ENCODE data around the gene TMC1. TPM values are rescaled to one million over a fixed set of nuclear protein-coding genes. Genes with fewer than 3 reads are reported as not detected.

Gene TMC1
- total and polyA plus RNA-seq, 2 of the 13 experiments (the other 11 are each of a cell fraction or from before 2014, with no cell fraction given): 0.02 to 0.03 TPM

DNA sequence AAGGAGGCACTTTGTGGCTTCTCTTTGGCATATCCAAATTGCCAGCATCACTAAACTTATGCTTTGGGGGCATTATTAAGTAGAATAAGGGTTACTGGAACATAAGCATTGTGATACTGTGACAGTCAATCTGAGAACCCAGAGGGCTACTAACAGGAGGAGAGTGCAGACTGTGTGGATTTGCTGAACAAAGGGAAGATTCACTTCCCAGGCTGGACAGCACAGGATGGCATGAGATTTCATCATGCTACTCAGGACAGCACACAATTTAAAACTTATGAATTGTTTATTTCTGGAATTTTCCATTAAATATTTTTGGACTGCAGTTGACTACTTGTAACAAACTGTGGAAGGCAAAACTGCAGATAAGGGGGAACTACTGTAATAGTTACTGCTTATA lies 212.5 kb downstream of the TMC1 start (continued):
- TF ChIP-seq, protein P1, sequence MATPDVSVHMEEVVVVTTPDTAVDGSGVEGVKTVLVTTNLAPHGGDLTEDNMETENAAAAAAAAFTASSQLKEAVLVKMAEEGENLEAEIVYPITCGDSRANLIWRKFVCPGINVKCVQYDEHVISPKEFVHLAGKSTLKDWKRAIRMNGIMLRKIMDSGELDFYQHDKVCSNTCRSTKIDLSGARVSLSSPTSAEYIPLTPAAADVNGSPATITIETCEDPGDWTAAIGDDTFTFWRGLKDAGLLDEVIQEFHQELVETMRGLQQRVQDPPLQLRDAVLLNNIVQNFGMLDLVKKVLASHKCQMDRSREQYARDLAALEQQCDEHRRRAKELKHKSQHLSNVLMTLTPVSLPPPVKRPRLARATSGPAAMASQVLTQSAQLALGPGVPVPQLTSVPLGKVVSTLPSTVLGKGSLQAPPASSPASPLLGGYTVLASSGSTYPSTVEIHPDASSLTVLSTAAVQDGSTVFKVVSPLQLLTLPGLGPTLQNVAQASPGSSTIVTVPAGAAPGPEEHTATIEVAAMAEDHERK (CRISPR knock-in tag; IDR thresholded peaks at IDR 0.05; ENCODE audit: low read depth): no peak
- TF ChIP-seq RFXAP (CRISPR knock-in tag; IDR thresholded peaks at IDR 0.05; ENCODE audit: borderline replicate concordance): no peak
- TF ChIP-seq ZFP62 (CRISPR knock-in tag; IDR thresholded peaks at IDR 0.05): no peak
- TF ChIP-seq FOXO1 (CRISPR knock-in tag; IDR thresholded peaks at IDR 0.05): no peak
- no peak for TF ChIP-seq ZFP82 (CRISPR knock-in tag; IDR thresholded peaks at IDR 0.05; ENCODE audit: borderline replicate concordance)
- TF ChIP-seq ZFP90 (CRISPR knock-in tag; IDR thresholded peaks at IDR 0.05; ENCODE audit: borderline replicate concordance): no peak

DNA sequence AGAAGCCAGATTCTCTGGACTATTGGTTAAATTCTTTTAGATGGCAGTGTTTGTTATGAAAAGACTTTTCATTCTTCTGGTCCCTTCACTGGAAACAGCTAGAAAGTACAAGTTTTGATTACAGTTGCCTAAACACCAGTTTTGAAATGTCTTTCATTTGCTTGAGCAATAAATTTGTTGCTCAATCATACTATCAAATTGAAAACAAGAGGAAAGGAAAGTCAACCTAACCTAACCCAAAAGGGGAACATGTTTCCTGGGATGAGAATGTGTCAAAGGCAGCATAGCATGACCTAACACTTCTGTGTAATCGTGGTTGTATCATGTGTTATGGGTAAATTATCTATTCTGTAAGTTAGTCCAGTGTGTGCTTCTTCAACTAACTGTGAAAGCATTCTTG lies 213.2 kb downstream of the TMC1 start:
- Histone ChIP-seq H3K27ac (ENCODE audit: extremely low read length, insufficient read depth, low read length) (no peak overlapping the region), H3K27me3 (ENCODE audit: control insufficient read depth in 1 of 2, insufficient read depth in 2 of 2, low read length in 2 of 2) (no peaks in the 10 kb centered on the region), H3K4me2 (ENCODE audit: low read depth, low read length) (no peak overlapping the region), H3K9ac (ENCODE audit: insufficient read depth, low read depth, low read length) (no peak overlapping the region), H3K79me2 (ENCODE audit: insufficient read depth, low read length) (no peaks in the 10 kb centered on the region), H3K9me3 (ENCODE audit: low read length) (no peaks in the 10 kb centered on the region), H3K36me3 (replicated peaks in 1 of 2; ENCODE audit: control insufficient read depth in 1 of 2, insufficient read depth in 2 of 2, low read length in 2 of 2) (no peaks in the 10 kb centered on the region), H3K4me3 (replicated peaks in 1 of 3; ENCODE audit: insufficient read depth in 1 of 3, low read depth in 2 of 3, low read length in 3 of 3) (no peak overlapping the region), H3K4me1 (ENCODE audit: insufficient read depth, low read length) (no peaks in the 10 kb centered on the region), H2AFZ (ENCODE audit: low read length) (no peak overlapping the region), H4K20me1 (ENCODE audit: insufficient read depth, low read length) (no peaks in the 10 kb centered on the region)
- TF ChIP-seq TAF15 (IDR thresholded peaks at IDR 0.05; ENCODE audit: low read depth, low read length, poor library complexity, severe bottlenecking) (no peak), ZBTB20 (CRISPR knock-in tag; IDR thresholded peaks at IDR 0.05; ENCODE audit: borderline replicate concordance, low read depth) (no peak), ZFY (CRISPR knock-in tag; IDR thresholded peaks at IDR 0.05) (no peak)
- in situ Hi-C loops (cut with HindIII; ENCODE audit: extremely low pct_ligation_motif_present, low pct_unique_long_range_greater_than_20kb) (no loop called here), intact Hi-C loops (cut with micrococcal nuclease; ENCODE audit: unreplicated experiment) (no loop called here)
- POLR2A ChIA-PET: no interaction called here
- no peak for FAIRE-seq
- WGBS (ENCODE audit: low lambda C conversion rate): 0% methylated on average over 1 of the region's 1 CpG
- ATAC-seq: no peak
- BruUV-seq (replicated peaks): no TSS peak
- CTCF ChIA-PET (ENCODE audit: low intra/inter-chr PET ratio, low total read pairs): no interaction called here
- DNase-seq (ENCODE audit: low spot score): no peak

Data from HepG2 (cell line).